NCI-H510A (cell line): ENCODE measurements around the gene MRPL43.

ENCODE experiments used
- DNase-seq: peaks from one replicate; lab custom pipeline; 2025; lab: John Stamatoyannopoulos, UW

The MRPL43 gene

GRCh38 chr10:100966887-100967286 is 20.4 kb downstream of the MRPL43 start:
- no peak for DNase-seq

- DNase-seq = no peak
Measured at GRCh38 chr10:100965820-100966219, 21.5 kb downstream of the MRPL43 start.

- no peak for DNase-seq
Measured at GRCh38 chr10:100963826-100964225, 23.5 kb downstream of the MRPL43 start.

- no peak for DNase-seq
Measured at GRCh38 chr10:100962351-100963080, 24.8 kb downstream of the MRPL43 start.

GRCh38 chr10:100960251-100960650 is 27.0 kb downstream of the MRPL43 start:
- no peak for DNase-seq

GRCh38 chr10:100948916-100949315 is 38.4 kb downstream of the MRPL43 start:
- no peak for DNase-seq

- DNase-seq = no peak
Measured at GRCh38 chr10:100945754-100946153, 41.5 kb downstream of the MRPL43 start.

- no peak for DNase-seq
Measured at GRCh38 chr10:100943508-100943907, 43.8 kb downstream of the MRPL43 start.

- no peak for DNase-seq
Measured at GRCh38 chr10:100942229-100942628, 45.1 kb downstream of the MRPL43 start.

- DNase-seq = no peak
Measured at GRCh38 chr10:100939763-100940344, 47.4 kb downstream of the MRPL43 start.
